NCI-H1048 (cell line): ENCODE results near the gene STK38L.

Experiments used
- DNase-seq: peaks from one replicate; lab custom pipeline; 2025; lab: John Stamatoyannopoulos, UW

The STK38L gene

GRCh38 chr12:27319409-27319808 lies 75.3 kb downstream of the STK38L start:
- DNase-seq, result no peak

GRCh38 chr12:27319848-27320247 lies 75.8 kb downstream of the STK38L start:
- no peak for DNase-seq

- no peak for DNase-seq
Measured at GRCh38 chr12:27324530-27324929, 80.4 kb downstream of the STK38L start.

GRCh38 chr12:27330846-27331245 lies 86.8 kb downstream of the STK38L start:
- DNase-seq, result no peak

GRCh38 chr12:27331291-27331926 lies 87.3 kb downstream of the STK38L start:
- DNase-seq, result no peak

GRCh38 chr12:27331927-27332324 lies 87.8 kb downstream of the STK38L start:
- DNase-seq, result no peak

GRCh38 chr12:27332407-27332713 lies 88.3 kb downstream of the STK38L start:
- DNase-seq, result no peak

GRCh38 chr12:27332714-27333402 lies 88.8 kb downstream of the STK38L start, which contains the start of gene BMAL2:
Gene BMAL2, plus strand, starts transcription at chr12:27332836. Its CDS starts 237 bp downstream, at chr12:27333073.
- no peak for DNase-seq

- no peak for DNase-seq
Measured at GRCh38 chr12:27333403-27334009, 89.4 kb downstream of the STK38L start.

- DNase-seq, result no peak
Measured at GRCh38 chr12:27334042-27334720, 90.1 kb downstream of the STK38L start.

GRCh38 chr12:27334721-27335082 lies 90.6 kb downstream of the STK38L start:
- DNase-seq, result no peak

GRCh38 chr12:27335364-27336281 lies 91.5 kb downstream of the STK38L start:
- no peak for DNase-seq

GRCh38 chr12:27336282-27336653 lies 92.2 kb downstream of the STK38L start:
- DNase-seq, result no peak

GRCh38 chr12:27337376-27337775 lies 93.3 kb downstream of the STK38L start:
- no peak for DNase-seq

- no peak for DNase-seq
Measured at GRCh38 chr12:27338473-27338872, 94.4 kb downstream of the STK38L start.

- no peak for DNase-seq
Measured at GRCh38 chr12:27340971-27341370, 96.9 kb downstream of the STK38L start.

GRCh38 chr12:27342536-27342935 lies 98.5 kb downstream of the STK38L start:
- DNase-seq, result no peak

- no peak for DNase-seq
Measured at GRCh38 chr12:27343255-27344000, 99.3 kb downstream of the STK38L start.

- no peak for DNase-seq
Measured at GRCh38 chr12:27344246-27344645, 100.2 kb downstream of the STK38L start.

GRCh38 chr12:27344760-27345159 lies 100.7 kb downstream of the STK38L start:
- no peak for DNase-seq

GRCh38 chr12:27345376-27345775 lies 101.3 kb downstream of the STK38L start:
- DNase-seq, result no peak
